Suprapubic skin (tissue), 3 donors: Measurements from ENCODE around the gene GSTM1.

Experiments used
- POLR2AphosphoS5 ChIP-seq, 3 donors: sonication (generic); formaldehyde crosslinking; IDR thresholded peaks; one replicate each; pipeline ENCODE4 v1.6.1; 2017; ENCODE audit warnings: antibody characterized with exemption in 3 of 3
- TF ChIP-seq, protein P1 (sequence below), 2 donors: fragments of 200-600 bp in 1 of 2; fragments of 450-650 bp in 1 of 2; sonication (generic) in 1 of 2; IDR thresholded peaks; one replicate each; pipeline ENCODE4 v1.5.1; 2016 to 2019; ENCODE audit warnings: antibody characterized with exemption in 2 of 2, mild to moderate bottlenecking in 1 of 2, moderate library complexity in 1 of 2

GRCh38 chr1:109716121-109716520, 28.5 kb downstream of the GSTM1 start:
- TF ChIP-seq, protein P1, sequence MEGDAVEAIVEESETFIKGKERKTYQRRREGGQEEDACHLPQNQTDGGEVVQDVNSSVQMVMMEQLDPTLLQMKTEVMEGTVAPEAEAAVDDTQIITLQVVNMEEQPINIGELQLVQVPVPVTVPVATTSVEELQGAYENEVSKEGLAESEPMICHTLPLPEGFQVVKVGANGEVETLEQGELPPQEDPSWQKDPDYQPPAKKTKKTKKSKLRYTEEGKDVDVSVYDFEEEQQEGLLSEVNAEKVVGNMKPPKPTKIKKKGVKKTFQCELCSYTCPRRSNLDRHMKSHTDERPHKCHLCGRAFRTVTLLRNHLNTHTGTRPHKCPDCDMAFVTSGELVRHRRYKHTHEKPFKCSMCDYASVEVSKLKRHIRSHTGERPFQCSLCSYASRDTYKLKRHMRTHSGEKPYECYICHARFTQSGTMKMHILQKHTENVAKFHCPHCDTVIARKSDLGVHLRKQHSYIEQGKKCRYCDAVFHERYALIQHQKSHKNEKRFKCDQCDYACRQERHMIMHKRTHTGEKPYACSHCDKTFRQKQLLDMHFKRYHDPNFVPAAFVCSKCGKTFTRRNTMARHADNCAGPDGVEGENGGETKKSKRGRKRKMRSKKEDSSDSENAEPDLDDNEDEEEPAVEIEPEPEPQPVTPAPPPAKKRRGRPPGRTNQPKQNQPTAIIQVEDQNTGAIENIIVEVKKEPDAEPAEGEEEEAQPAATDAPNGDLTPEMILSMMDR (IDR thresholded peaks at IDR 0.05) = no peak
- no peak for TF ChIP-seq POLR2AphosphoS5 (IDR thresholded peaks at IDR 0.05)
